Right cardiac atrium (tissue), 5 donors: ENCODE results near the gene SPON1. TPM values are rescaled to one million over a fixed set of nuclear protein-coding genes. Genes with fewer than 3 reads are reported as not detected.

Experiments
- ATAC-seq, 2 donors: fragments of 200-7000 bp; cut with Tn5 transposase; one replicate each; pipeline versions ENCODE4 v1.8.0 to v1.9.1; 2020; ENCODE audit warnings: moderate library complexity in 2 of 2, mild to moderate bottlenecking in 1 of 2
- DNase-seq, 3 donors: peaks; one replicate each; pipeline ENCODE4 v3.0.0-alpha.2; 2020
- H3K27ac ChIP-seq: one replicate; pipeline ENCODE4 v1.5.1; 2013; ENCODE audit warnings: mild to moderate bottlenecking, low read length, control low read depth, moderate library complexity
- H3K27me3 ChIP-seq: one replicate; pipeline ENCODE4 v1.6.1; 2013; ENCODE audit not compliant: control insufficient read depth, insufficient read depth
- H3K4me1 ChIP-seq: one replicate; pipeline ENCODE4 v1.6.1; 2013; ENCODE audit warnings: low read length; ENCODE audit not compliant: control insufficient read depth, insufficient read depth
- H3K4me3 ChIP-seq: one replicate; pipeline ENCODE4 v1.5.1; 2013; ENCODE audit warnings: low read length, control low read depth
- H3K9me3 ChIP-seq: one replicate; pipeline ENCODE4 v1.6.1; 2013; ENCODE audit warnings: low read length; ENCODE audit not compliant: control insufficient read depth
- WGBS: extraction: QIAGEN DNeasy Blood & Tissue Kit; methylation state at CpG from one replicate; pipeline ENCODE4 v1.1.7; 2013; 5-methylcytosine and 5-hydroxymethylcytosine counted together
- intact Hi-C, 4 donors: fragments of 100-400 bp; cut with DNase I; formaldehyde crosslinking; loops; one replicate each; pipeline versions ENCODE4 v1.11.0 to v1.14.0; 2022 to 2023
- polyA plus RNA-seq: library from polyadenylated mRNA; stranded (reverse); fragments of 200-250 nt; gene quantifications from one replicate; pipeline ENCODE4 v1.2.3, GENCODE V29; 2013
- total RNA-seq, 4 donors: library from RNA; stranded (reverse); fragmentation: NEBNext Ultra II Directional; extraction: Animal tissue kit (Norgen Biotek cat#: 25700); gene quantifications; one replicate each; pipeline ENCODE4 v1.2.1, GENCODE V29; 2021
- donor health status: healthy with polysubstance abuse.
- donor health status: DM: no; HTN: yes; CAD: no.
- donor health status: DM: no; HTN: no; CAD: no.
- donor health status: DM: no; HTN: yes; CAD: no; lungs with severe emphysema.
- donor health status: DM: yes; HTN: yes; CAD: no.

SPON1 gene
- total and polyA plus RNA-seq, 5 donors = 12.6 to 32.7 (median 24.7) TPM

DNA sequence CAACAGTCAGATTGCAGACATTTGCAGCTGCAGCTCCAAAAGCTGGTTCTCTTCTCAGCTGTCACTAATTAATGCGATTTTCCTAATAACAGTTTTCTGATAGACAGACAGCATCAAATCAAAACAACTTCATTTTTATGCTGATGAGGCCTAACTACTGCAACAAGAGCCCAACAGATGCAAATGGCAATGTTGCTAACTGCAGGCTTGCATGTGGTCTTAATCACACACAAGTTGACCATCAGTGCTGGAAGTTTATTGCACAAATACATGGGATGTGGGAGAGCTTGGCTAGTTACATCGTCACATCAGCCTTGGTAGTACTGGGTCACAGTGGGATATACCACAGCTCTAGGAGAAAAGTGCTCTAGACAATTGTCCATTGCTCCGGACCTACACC is 99.2 kb downstream of the SPON1 start:
- Histone ChIP-seq H3K9me3 (no peaks in the 10 kb centered on the region), H3K27me3 (no peaks in the 10 kb centered on the region), H3K4me3 (no peak overlapping the region), H3K4me1 (no peaks in the 10 kb centered on the region), H3K27ac (no peak overlapping the region)
- intact Hi-C loops = no loop called here
- no peak for DNase-seq
- WGBS = 93% methylated on average over 3 of the region's 3 CpGs
- ATAC-seq = no peak

DNA sequence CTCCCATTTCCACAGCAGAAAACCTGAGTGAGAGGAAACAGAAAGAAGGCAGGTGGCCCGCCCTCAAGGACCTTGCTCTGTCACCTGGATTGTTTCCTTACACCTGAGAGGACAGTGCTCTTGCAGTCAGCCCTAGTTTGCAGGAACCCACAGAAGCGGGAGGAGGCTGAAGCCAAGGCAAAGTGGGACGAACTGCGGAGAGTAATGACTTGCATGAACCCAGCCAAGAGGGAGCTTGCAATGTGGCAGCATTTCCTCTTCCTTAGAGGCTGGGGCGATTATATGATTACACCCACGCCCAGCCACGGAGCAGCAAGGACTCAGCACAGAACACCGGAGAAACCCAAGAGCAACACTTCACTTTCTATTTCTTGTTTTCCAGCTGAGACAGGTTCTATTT is 102.6 kb downstream of the SPON1 start:
- Histone ChIP-seq H3K4me3 (no peak overlapping the region), H3K27ac (no peak overlapping the region), H3K4me1 (no peaks in the 10 kb centered on the region), H3K27me3 (no peaks in the 10 kb centered on the region), H3K9me3 (no peaks in the 10 kb centered on the region)
- peak; percentile 59 to 61 for ATAC-seq
- intact Hi-C loops = no loop called here
- 35% methylated on average over 8 of the region's 8 CpGs for WGBS
- DNase-seq = peak in 2 of 3 donors; percentile 18 to 56

DNA sequence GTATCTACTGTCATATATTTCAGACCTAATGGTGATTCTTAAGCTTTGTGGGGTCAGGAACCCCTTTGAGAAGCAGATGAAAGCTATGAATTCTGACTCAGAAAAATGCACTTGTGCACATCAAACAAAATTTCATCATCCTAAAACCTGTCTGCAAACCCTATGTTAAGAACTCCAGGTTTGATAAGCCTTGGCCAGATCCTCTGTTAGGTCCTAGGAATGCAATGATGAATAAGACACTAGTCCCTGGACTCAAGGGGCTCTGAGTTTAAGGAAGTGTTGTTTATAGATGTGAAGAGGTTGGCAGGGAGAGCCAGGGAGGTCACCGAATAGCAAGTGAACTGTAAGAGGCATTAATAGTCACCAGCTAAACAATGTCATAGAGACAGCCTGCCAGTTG is 103.2 kb downstream of the SPON1 start:
- WGBS = 50% methylated on average over 1 of the region's 1 CpG
- Histone ChIP-seq H3K4me3 (no peak overlapping the region), H3K27me3 (no peaks in the 10 kb centered on the region), H3K4me1 (no peaks in the 10 kb centered on the region), H3K27ac (no peak overlapping the region), H3K9me3 (no peaks in the 10 kb centered on the region)
- ATAC-seq (no peak), DNase-seq (no peak)
- intact Hi-C loops = no loop called here

- WGBS = 82% methylated on average over 3 of the region's 3 CpGs
- Histone ChIP-seq H3K27ac (no peak overlapping the region), H3K4me3 (no peak overlapping the region), H3K27me3 (no peaks in the 10 kb centered on the region), H3K9me3 (no peaks in the 10 kb centered on the region), H3K4me1 (no peaks in the 10 kb centered on the region)
- DNase-seq = no peak
- no peak for ATAC-seq
- intact Hi-C loops = no loop called here
These were observed 105.2 kb downstream of the SPON1 start for GRCh38 chr11:14067686-14068085.

DNA sequence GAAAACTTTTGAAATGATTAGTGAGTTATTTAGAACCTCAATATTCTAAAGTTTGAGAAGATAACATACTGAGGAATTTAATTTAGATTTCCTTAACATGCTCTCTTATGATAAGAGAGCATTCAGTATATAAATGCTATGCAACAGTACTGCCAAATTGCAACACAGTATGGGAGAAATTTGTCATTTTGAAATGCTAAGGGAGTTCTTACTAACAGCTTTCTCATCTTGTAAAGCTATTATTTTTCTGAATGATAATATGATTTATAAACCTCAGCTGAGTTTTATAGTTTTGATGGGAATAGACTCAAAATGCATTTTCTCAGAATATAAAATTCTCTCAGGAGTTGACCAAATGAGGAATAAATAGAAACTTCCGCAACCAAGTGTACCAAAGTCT is 108.4 kb downstream of the SPON1 start:
- H3K4me1 ChIP-seq = no peaks in the 10 kb centered on the region
- H3K27me3 ChIP-seq = no peaks in the 10 kb centered on the region
- no peak overlapping the region for H3K4me3 ChIP-seq
- WGBS = 95% methylated on average over 1 of the region's 1 CpG
- intact Hi-C loops = no loop called here
- H3K27ac ChIP-seq = no peak overlapping the region
- ATAC-seq (no peak), DNase-seq (no peak)
- H3K9me3 ChIP-seq = no peaks in the 10 kb centered on the region

DNA sequence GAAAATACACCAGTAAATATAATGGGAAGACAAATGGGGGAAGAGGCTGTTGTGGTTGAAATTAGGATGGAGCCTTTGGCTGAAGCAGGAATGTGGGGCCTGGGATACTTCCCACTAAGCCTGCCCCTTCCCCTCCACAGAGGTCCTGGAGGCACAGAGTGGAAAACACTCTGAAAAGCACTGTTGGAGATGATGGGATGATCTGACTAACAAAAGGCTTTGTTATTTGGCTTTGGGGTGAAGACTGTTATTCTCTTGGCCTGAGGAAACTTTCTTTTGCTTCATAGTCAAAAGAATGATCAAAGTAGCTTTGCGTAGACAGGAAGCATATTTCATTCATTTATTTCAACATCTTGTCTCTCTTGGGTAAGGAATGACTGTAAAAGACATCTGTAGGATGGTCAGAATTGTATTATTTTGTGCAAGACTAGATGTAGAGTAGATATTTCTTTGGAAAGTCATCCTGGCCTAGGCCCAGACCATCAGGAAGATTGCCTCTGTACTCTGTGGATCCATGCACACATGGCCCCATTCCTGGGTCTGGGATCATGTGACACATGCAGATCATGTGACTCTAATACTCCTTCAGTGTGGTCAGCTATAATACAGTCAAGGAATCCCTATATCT is 111.4 kb downstream of the SPON1 start:
- no peaks in the 10 kb centered on the region for H3K27me3 ChIP-seq
- H3K4me1 ChIP-seq = no peaks in the 10 kb centered on the region
- intact Hi-C loops = no loop called here
- H3K9me3 ChIP-seq = no peaks in the 10 kb centered on the region
- H3K27ac ChIP-seq = no peak overlapping the region
- ATAC-seq = peak in 1 of 2 donors; percentile 36
- peak in 1 of 3 donors; percentile 31 for DNase-seq
- no peak overlapping the region for H3K4me3 ChIP-seq
- WGBS = 85% methylated on average over 1 of the region's 1 CpG

GRCh38 chr11:14075118-14076078 is 112.9 kb downstream of the SPON1 start:
- no peak for DNase-seq
- ATAC-seq = no peak
- Histone ChIP-seq H3K27me3 (no peaks in the 10 kb centered on the region), H3K27ac (no peak overlapping the region), H3K9me3 (no peaks in the 10 kb centered on the region), H3K4me1 (no peaks in the 10 kb centered on the region), H3K4me3 (no peak overlapping the region)
- WGBS = 91% methylated on average over 10 of the region's 10 CpGs
- intact Hi-C loops = no loop called here

DNA sequence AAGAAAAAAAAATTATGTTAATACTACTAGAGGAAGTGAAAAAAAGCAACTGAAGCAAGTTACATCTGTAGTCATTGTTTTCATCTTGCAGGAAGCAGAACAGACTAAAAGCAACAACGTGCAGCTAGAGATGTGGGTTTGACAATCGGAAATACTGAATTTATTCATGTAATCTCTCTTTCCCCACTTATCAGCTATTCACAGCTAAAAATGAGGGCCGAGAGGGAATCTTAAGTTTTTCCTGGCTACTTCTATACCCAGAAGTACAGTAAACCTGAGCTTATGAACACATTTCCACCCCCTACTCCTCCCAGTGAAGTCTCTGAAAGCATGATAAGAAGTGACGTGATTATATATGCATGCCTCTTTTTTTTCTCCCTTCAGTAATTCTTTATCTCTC is 116.5 kb downstream of the SPON1 start:
- Histone ChIP-seq H3K4me1 (no peaks in the 10 kb centered on the region), H3K9me3 (no peaks in the 10 kb centered on the region), H3K27me3 (no peaks in the 10 kb centered on the region), H3K27ac (no peak overlapping the region), H3K4me3 (no peak overlapping the region)
- ATAC-seq = no peak
- WGBS = 25% methylated on average over 4 of the region's 4 CpGs
- DNase-seq = no peak
- intact Hi-C loops = no loop called here

- no peaks in the 10 kb centered on the region for H3K4me1 ChIP-seq
- intact Hi-C loops = no loop called here
- DNase-seq (no peak), ATAC-seq (no peak)
- 62% methylated on average over 4 of the region's 4 CpGs for WGBS
- no peak overlapping the region for H3K27ac ChIP-seq
- H3K9me3 ChIP-seq = no peaks in the 10 kb centered on the region
- no peaks in the 10 kb centered on the region for H3K27me3 ChIP-seq
- no peak overlapping the region for H3K4me3 ChIP-seq
These were observed 117.3 kb downstream of the SPON1 start for GRCh38 chr11:14079797-14080196.

DNA sequence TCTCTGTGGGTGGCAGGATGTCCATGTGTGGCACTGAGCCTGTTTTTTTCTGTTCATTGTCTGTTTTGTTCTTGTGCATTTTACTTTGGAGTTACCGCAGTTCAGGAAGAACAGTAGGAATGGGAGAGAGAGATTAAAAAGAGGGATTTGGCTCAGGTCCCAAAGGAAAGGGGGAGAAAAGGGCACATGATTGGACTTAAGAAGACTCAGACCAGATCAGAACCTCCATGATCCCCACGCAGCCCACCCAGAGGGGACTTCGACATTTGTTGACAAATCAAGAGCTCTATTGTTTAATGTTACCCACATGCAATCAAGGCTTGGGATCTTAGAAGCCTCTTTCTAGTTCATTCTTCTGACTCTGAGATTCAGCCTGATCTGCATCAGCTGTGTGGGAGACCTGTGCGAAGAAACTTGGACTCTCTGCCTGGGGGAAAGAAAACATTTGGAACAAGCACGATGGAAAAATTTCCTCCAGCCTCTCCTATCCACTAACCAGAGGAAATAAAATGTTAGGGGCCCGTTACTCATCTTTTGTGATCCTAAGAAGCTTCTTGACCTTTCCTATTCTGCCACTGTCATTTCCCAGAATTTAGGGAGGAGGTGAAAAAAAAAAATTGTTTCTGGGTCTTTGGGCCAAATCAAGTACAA is 119.2 kb downstream of the SPON1 start:
- Histone ChIP-seq H3K27me3 (no peaks in the 10 kb centered on the region), H3K4me3 (no peak overlapping the region), H3K27ac (peak overlapping the region; percentile 53), H3K4me1 (no peaks in the 10 kb centered on the region), H3K9me3 (no peaks in the 10 kb centered on the region)
- no peak for DNase-seq
- intact Hi-C loops = no loop called here
- peak; percentile 65 to 88 for ATAC-seq
- WGBS = 40% methylated on average over 6 of the region's 6 CpGs

GRCh38 chr11:14082338-14082737 is 119.8 kb downstream of the SPON1 start:
- peak; percentile 94 to 96 for ATAC-seq
- no peaks in the 10 kb centered on the region for H3K4me1 ChIP-seq
- no peak for DNase-seq
- 20% methylated on average over 5 of the region's 5 CpGs for WGBS
- intact Hi-C loops = no loop called here
- H3K9me3 ChIP-seq = no peaks in the 10 kb centered on the region
- no peak overlapping the region for H3K4me3 ChIP-seq
- H3K27ac ChIP-seq = no peak overlapping the region
- H3K27me3 ChIP-seq = no peaks in the 10 kb centered on the region
